HUES6 (cell line): Measurements from ENCODE around the gene ANKRD10.

Source experiments
- H3K27ac ChIP-seq: 2 replicates; pipeline ENCODE4 v1.7.0; 2013; ENCODE audit warnings: low read depth, mild to moderate bottlenecking, low read length, inconsistent platforms
- H3K27me3 ChIP-seq: 2 replicates; pipeline ENCODE4 v1.6.1; 2013; ENCODE audit warnings: low read length; ENCODE audit not compliant: control insufficient read depth, insufficient read depth
- H3K36me3 ChIP-seq: 2 replicates; pipeline ENCODE4 v1.6.1; 2013; ENCODE audit warnings: low read length; ENCODE audit not compliant: control insufficient read depth, insufficient read depth
- H3K4me1 ChIP-seq: 2 replicates; pipeline ENCODE4 v1.6.1; 2013; ENCODE audit warnings: low read length; ENCODE audit not compliant: control insufficient read depth, insufficient read depth
- H3K4me3 ChIP-seq: 2 replicates; pipeline ENCODE4 v1.5.1; 2013; ENCODE audit warnings: low read depth, low read length
- H3K9ac ChIP-seq: one replicate; pipeline ENCODE4 v1.6.1; 2013; ENCODE audit warnings: mild to moderate bottlenecking, low read length
- H3K9me3 ChIP-seq: 2 replicates; pipeline ENCODE4 v1.6.1; 2013; ENCODE audit warnings: low read depth, low read length; ENCODE audit not compliant: control insufficient read depth, insufficient read depth

Gene ANKRD10

GRCh38 chr13:110944968-110945927, 30.4 kb upstream of the ANKRD10 start:
- Histone ChIP-seq H3K4me1 (no peaks in the 10 kb centered on the region), H3K9me3 (no peaks in the 10 kb centered on the region), H3K4me3 (no peak overlapping the region), H3K27me3 (no peaks in the 10 kb centered on the region), H3K36me3 (no peaks in the 10 kb centered on the region), H3K27ac (no peak overlapping the region), H3K9ac (no peak overlapping the region)

GRCh38 chr13:110944121-110944967, 29.5 kb upstream of the ANKRD10 start:
- Histone ChIP-seq H3K4me3 (no peak overlapping the region), H3K27me3 (no peaks in the 10 kb centered on the region), H3K9ac (no peak overlapping the region), H3K9me3 (no peaks in the 10 kb centered on the region), H3K27ac (no peak overlapping the region), H3K36me3 (no peaks in the 10 kb centered on the region), H3K4me1 (no peaks in the 10 kb centered on the region)

- H3K4me3 ChIP-seq = no peak overlapping the region
- H3K4me1 ChIP-seq = no peaks in the 10 kb centered on the region
- no peaks in the 10 kb centered on the region for H3K27me3 ChIP-seq
- H3K27ac ChIP-seq = no peak overlapping the region
- H3K9me3 ChIP-seq = no peaks in the 10 kb centered on the region; the same call in 1 of the 2 replicates
- no peaks in the 10 kb centered on the region for H3K36me3 ChIP-seq
- no peak overlapping the region for H3K9ac ChIP-seq
Observed at GRCh38 chr13:110942248-110942981, 27.5 kb upstream of the ANKRD10 start.

- H3K36me3 ChIP-seq = no peaks in the 10 kb centered on the region
- no peak overlapping the region for H3K4me3 ChIP-seq
- H3K4me1 ChIP-seq = no peaks in the 10 kb centered on the region
- H3K27ac ChIP-seq = no peak overlapping the region
- no peak overlapping the region for H3K9ac ChIP-seq
- H3K9me3 ChIP-seq = peaks cover 13% of the 10 kb centered on the region; the same call in 1 of the 2 replicates
- no peaks in the 10 kb centered on the region for H3K27me3 ChIP-seq
Observed at GRCh38 chr13:110938662-110939421, 24.0 kb upstream of the ANKRD10 start.

- Histone ChIP-seq H3K27me3 (no peaks in the 10 kb centered on the region), H3K4me3 (no peak overlapping the region), H3K9ac (no peak overlapping the region), H3K27ac (no peak overlapping the region), H3K4me1 (no peaks in the 10 kb centered on the region), H3K9me3 (peaks cover 20% of the 10 kb centered on the region; the same call in 1 of the 2 replicates), H3K36me3 (no peaks in the 10 kb centered on the region)
Observed at GRCh38 chr13:110937511-110938285, 22.8 kb upstream of the ANKRD10 start.

GRCh38 chr13:110936519-110936918, 21.6 kb upstream of the ANKRD10 start:
- Histone ChIP-seq H3K27ac (no peak overlapping the region), H3K4me1 (no peaks in the 10 kb centered on the region), H3K9me3 (peaks cover 24% of the 10 kb centered on the region; the same call in 1 of the 2 replicates), H3K27me3 (no peaks in the 10 kb centered on the region), H3K9ac (no peak overlapping the region), H3K36me3 (no peaks in the 10 kb centered on the region), H3K4me3 (no peak overlapping the region)

GRCh38 chr13:110932588-110932987, 17.7 kb upstream of the ANKRD10 start:
- H3K27me3 ChIP-seq = no peaks in the 10 kb centered on the region
- H3K4me1 ChIP-seq = no peaks in the 10 kb centered on the region
- H3K36me3 ChIP-seq = no peaks in the 10 kb centered on the region
- H3K4me3 ChIP-seq = no peak overlapping the region
- no peak overlapping the region for H3K27ac ChIP-seq
- H3K9me3 ChIP-seq = peaks cover 24% of the 10 kb centered on the region
- H3K9ac ChIP-seq = no peak overlapping the region

- no peak overlapping the region for H3K9ac ChIP-seq
- no peak overlapping the region for H3K27ac ChIP-seq
- no peaks in the 10 kb centered on the region for H3K27me3 ChIP-seq
- peaks cover 15% of the 10 kb centered on the region for H3K9me3 ChIP-seq
- H3K4me3 ChIP-seq = no peak overlapping the region
- peaks cover 2% of the 10 kb centered on the region; the same call in 1 of the 2 replicates for H3K4me1 ChIP-seq
- no peaks in the 10 kb centered on the region for H3K36me3 ChIP-seq
Observed at GRCh38 chr13:110929104-110929777, 14.4 kb upstream of the ANKRD10 start.

GRCh38 chr13:110925023-110925612, 10.2 kb upstream of the ANKRD10 start:
- Histone ChIP-seq H3K9me3 (no peaks in the 10 kb centered on the region; the same call in 1 of the 2 replicates), H3K4me3 (no peak overlapping the region), H3K27me3 (no peaks in the 10 kb centered on the region), H3K9ac (no peak overlapping the region), H3K36me3 (no peaks in the 10 kb centered on the region), H3K4me1 (peaks cover 12% of the 10 kb centered on the region), H3K27ac (no peak overlapping the region)
